Neuron (in vitro differentiated cells): Measurements from ENCODE around the gene PRR30.
"Not testable (repeated sequence)": the region's sequence is repeated elsewhere in the genome, so short reads cannot be mapped to it uniquely, and the experiment has no call there.

Experiments
- H2AFZ ChIP-seq: one replicate; pipeline ENCODE4 v1.6.1; 2013; ENCODE audit warnings: low read depth, mild to moderate bottlenecking, inconsistent platforms, low read length, moderate library complexity
- H3K27me3 ChIP-seq: one replicate; pipeline ENCODE4 v1.6.1; 2013; ENCODE audit warnings: low read length; ENCODE audit not compliant: insufficient read depth
- H3K36me3 ChIP-seq: one replicate; pipeline ENCODE4 v1.6.1; 2013; ENCODE audit warnings: low read length; ENCODE audit not compliant: insufficient read depth
- H3K4me1 ChIP-seq: one replicate; pipeline ENCODE4 v1.6.1; 2013; ENCODE audit warnings: low read length; ENCODE audit not compliant: insufficient read depth
- H3K4me3 ChIP-seq: 2 replicates; pipeline ENCODE4 v1.5.1; 2013; ENCODE audit warnings: mild to moderate bottlenecking, low read length, moderate library complexity
- H3K9me3 ChIP-seq: one replicate; pipeline ENCODE4 v1.6.1; 2013; ENCODE audit warnings: low read length

PRR30 gene

DNA sequence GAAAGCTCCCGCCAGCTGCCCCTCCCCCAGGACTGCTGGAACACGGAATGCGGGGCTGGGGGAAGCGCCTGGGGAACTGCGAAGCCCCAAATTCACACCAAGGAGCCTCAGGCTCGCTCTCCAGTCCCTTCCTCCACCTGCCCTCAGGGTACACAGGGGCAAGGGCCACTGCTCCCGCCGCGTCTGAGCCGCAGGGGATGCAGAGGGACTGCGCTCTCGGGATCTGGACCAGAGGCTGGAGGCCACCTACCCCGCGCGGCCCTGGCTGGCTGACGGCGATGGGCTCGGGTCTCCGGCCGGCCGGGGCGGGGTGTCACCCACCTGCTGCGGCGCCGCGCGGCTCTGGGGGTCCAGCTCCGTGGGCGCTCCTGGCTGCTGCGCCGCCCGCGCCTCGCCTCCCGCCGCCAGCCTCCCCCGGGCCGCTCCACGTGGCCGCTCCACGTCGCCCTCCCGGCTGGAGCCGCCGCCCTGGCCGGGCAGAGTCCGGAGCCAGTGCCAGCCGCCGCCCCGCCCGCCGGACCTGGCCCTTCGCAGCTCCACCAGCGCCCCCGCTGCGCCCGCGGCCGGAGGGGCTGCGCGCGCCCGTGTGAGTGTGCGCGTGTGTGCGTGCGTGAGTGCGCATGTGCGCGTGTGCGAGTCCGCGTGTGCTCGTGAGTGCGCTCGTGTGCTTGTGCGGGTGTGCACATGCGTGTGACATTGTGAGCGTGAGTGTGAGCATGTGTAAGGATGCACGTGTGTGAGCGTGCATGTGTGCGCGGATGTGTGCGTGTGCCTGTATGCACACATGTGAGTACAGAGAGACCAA lies 20.5 kb downstream of the PRR30 start, which contains the start of gene CGREF1:
Gene CGREF1 (minus strand): TSS at position 604 of the 805 bp plus-strand sequence. CDS start 14,762 bp downstream, outside the sequence.
- H3K4me3 ChIP-seq, result peak within 1 kb of the TSS; percentile 6
- H3K27me3 ChIP-seq, result peaks cover 65% of the 10 kb centered on the region

DNA sequence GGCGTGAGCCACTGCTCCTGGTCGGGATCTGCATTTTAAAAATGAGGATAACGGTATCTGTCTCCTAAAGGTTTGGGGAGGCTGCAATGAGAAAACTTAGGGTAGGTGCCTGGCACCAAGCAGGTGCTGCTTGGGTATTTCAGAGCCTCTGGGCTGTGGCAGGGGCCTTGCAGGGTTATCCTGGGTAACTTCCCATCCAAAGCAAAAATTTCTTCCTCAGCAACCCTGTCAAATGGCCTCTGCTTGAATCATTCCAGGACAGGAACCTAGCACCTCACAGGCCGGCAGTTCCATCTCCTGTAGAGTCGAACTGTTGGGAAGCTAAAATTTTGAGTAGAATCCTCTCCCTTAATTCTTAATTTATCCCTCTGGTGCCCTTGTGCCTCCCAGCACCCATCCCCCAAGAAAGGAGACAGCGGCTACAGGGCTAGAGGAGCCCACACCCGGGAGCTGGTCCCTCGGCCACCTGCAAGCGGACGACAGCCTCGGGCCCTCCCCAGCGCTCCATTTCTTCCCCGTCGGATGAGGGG lies 21.1 kb downstream of the PRR30 start:
- peaks cover 66% of the 10 kb centered on the region for H3K27me3 ChIP-seq
- peak overlapping the region; percentile 6 for H3K4me3 ChIP-seq

More for the DNA sequence above, 20.5 kb downstream of the PRR30 start, which contains the start of gene CGREF1:
- Histone ChIP-seq H3K9me3 (no peaks in the 10 kb centered on the region), H2AFZ (peak within 1 kb of the TSS; percentile 62), H3K4me1 (peaks cover 6% of the 10 kb centered on the region), H3K36me3 (no peaks in the 10 kb centered on the region)

DNA sequence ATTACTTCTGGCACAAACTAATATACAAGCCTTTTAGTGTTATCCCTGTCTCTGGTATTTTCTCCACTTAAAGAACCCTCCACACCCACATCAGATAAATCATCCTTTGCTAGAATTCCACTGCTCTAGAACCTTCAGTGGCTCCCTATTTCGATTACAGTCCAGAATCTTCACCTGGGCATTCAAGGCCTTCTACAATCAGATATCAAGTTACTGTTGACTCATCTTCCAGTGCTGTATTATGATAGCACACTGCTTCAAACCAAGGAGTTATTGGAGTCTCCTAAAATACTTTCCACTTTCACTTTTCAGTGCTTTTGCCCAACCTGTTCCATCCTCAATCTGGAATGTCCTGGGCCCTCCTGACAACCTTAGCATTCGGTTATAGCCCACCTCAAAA lies 23.7 kb downstream of the PRR30 start:
- Histone ChIP-seq H3K4me1 (peaks cover 6% of the 10 kb centered on the region), H3K9me3 (no peaks in the 10 kb centered on the region), H2AFZ (no peak overlapping the region), H3K36me3 (no peaks in the 10 kb centered on the region), H3K27me3 (peaks cover 44% of the 10 kb centered on the region), H3K4me3 (no peak overlapping the region)

More for the DNA sequence above, 21.1 kb downstream of the PRR30 start:
- Histone ChIP-seq H2AFZ (peak overlapping the region; percentile 62), H3K9me3 (no peaks in the 10 kb centered on the region), H3K4me1 (peaks cover 6% of the 10 kb centered on the region), H3K36me3 (no peaks in the 10 kb centered on the region)

DNA sequence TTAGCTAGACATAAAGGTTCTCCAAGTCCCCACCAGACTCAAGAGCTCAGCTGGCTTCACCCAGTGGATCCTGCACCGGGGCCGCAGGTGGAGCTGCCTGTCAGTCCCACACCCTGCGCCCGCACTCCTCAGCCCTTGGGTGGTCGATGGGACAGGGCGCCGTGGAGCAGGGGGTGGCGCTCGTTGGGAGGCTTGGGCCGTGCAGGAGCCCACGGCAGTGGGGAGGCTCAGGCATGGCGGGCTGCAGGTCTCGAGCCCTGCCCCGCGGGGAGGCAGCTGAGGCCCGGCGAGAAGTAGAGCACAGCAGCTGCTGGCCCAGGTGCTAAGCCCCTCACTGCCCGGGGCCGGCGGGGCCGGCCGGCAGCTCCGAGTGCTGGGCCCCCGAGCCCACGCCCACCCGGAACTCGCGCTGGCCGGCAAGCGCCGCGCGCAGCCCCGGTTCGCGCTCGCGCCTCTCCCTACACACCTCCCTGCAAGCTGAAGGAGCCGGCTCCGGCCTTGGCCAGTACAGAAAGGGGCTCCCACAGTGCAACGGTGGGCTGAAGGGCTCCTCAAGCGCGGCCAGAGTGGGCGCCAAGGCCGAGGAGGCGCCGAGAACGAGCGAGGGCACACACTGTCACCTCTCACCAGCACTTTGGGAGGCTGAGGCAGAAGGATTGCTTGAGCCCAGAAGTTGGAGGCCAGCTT lies 27.7 kb downstream of the PRR30 start:
- H3K4me1 ChIP-seq, H3K4me3 ChIP-seq, H3K36me3 ChIP-seq, H2AFZ ChIP-seq, H3K9me3 ChIP-seq: not testable (repeated sequence)
- peaks cover 19% of the 10 kb centered on the region for H3K27me3 ChIP-seq

DNA sequence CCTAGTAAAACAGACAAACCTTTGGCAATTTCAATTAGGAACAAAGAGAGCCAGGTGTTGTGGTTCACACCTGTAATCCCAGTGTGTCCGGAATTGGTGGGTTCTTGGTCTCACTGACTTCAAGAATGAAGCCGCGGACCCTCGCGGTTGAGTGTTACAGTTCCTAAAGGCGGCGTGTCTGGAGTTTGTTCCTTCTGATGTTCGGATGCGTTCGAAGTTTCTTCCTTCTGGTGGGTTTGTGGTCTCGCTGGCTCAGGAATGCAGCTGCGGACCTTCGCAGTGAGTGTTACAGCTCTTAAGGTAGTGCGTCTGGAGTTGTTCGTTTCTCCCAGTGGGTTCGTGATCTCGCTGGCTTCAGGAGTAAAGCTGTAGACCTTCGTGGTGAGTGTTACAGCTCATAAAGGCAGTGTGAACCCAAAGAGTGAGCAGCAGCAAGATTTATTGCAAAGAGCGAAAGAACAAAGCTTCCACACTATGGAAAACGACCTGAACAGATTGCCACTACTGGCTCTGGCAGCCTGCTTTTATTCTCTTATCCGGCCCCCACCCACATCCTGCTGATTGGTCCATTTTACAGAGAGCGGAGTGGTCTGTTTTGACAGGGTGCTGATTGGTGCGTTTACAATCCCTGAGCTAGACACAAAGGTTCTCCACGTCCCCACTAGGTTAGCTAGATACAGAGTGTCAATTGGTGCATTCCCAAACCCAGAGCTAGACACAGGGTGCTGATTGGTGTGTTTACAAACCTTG lies 28.4 kb downstream of the PRR30 start:
- not testable (repeated sequence) for H3K36me3 ChIP-seq, H3K9me3 ChIP-seq, H3K4me1 ChIP-seq, H2AFZ ChIP-seq, H3K4me3 ChIP-seq
- peaks cover 19% of the 10 kb centered on the region for H3K27me3 ChIP-seq

DNA sequence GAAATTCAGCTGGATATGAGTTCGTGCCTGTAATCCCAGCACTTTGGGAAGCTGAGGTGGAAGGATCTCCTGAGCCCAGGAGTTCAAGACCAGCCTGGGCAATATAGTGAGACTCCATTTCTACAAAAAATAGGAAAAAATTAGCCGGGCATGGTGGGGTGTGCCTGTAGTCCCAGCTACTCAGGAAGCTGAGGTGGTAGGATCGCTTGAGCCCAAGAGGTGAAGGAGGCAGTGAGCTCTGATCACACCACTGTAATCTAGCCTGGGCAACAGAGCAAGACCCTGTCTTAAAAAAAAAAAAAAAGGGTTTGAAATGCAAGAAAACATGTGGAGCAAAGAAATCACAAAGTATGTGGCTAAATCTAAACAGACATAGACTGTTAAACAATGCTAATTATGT lies 30.1 kb downstream of the PRR30 start:
- H2AFZ ChIP-seq, result no peak overlapping the region
- H3K27me3 ChIP-seq, result peaks cover 15% of the 10 kb centered on the region
- no peaks in the 10 kb centered on the region for H3K4me1 ChIP-seq
- no peaks in the 10 kb centered on the region for H3K36me3 ChIP-seq
- H3K4me3 ChIP-seq, result no peak overlapping the region
- H3K9me3 ChIP-seq, result no peaks in the 10 kb centered on the region

DNA sequence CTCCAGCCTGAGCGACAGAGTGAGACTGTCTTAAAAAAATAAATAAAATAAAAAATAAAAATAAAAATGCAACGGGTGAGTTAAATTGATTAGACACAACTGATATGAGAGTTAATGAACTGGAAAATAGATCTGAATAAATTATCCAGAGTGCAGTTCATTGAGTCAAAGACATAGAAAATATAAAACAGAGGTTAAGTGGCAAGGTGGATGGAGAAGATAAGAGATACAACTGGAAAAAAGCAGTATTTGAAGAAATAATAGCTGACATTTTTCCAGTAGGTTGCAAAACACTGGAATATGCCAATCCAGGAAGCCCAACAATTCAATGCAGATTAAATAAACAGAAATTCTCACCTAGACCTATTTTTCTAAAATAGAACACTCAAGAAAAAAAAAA lies 31.0 kb downstream of the PRR30 start:
- Histone ChIP-seq H3K4me1 (no peaks in the 10 kb centered on the region), H2AFZ (no peak overlapping the region), H3K36me3 (no peaks in the 10 kb centered on the region), H3K4me3 (no peak overlapping the region), H3K9me3 (no peaks in the 10 kb centered on the region), H3K27me3 (peaks cover 14% of the 10 kb centered on the region)

DNA sequence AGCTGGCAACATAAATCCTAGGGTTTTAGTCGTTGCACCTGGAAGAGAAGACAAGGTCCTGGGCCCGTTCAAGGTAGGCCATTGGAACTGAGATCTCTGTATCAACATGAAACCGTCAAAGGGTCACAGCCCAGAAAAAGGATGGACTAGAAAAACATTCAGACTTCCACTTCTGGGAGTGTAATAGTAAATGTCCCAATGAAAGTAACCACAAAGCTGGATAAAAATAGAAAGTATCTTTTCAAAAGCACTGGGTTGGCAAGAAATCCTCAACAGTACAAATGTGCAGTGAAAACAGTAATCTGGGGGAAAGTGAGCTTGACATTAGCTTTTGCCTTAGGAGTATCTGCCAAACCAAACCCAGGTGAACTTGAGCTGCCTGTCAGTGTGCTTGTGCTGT lies 33.2 kb downstream of the PRR30 start:
- no peaks in the 10 kb centered on the region for H3K36me3 ChIP-seq
- H3K27me3 ChIP-seq, result peaks cover 10% of the 10 kb centered on the region
- no peak overlapping the region for H3K4me3 ChIP-seq
- no peaks in the 10 kb centered on the region for H3K4me1 ChIP-seq
- H2AFZ ChIP-seq, result no peak overlapping the region
- no peaks in the 10 kb centered on the region for H3K9me3 ChIP-seq

DNA sequence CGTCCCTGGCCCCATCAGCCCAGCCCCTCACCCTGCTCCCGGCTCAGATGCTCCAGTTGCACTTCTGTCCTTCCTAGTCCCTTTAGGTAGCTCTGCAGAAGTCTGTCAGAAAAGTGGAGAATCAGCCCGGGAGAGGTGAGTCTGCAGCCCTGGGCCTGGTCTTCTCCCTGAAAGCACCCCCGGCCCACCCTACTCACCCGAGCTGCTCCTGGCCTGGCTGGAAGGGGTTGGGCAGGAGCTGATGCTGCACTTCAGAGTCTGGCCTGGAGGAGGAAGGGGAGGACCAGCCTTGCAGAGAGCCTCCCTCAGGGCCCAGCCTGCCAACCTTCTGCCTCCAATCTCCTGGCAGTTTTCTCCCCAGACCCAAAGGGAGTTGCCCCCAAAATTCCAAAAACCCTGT lies 36.9 kb downstream of the PRR30 start:
- no peak overlapping the region for H2AFZ ChIP-seq
- H3K9me3 ChIP-seq, result no peaks in the 10 kb centered on the region
- H3K36me3 ChIP-seq, result no peaks in the 10 kb centered on the region
- no peaks in the 10 kb centered on the region for H3K4me1 ChIP-seq
- H3K27me3 ChIP-seq, result peaks cover 10% of the 10 kb centered on the region
- H3K4me3 ChIP-seq, result no peak overlapping the region

DNA sequence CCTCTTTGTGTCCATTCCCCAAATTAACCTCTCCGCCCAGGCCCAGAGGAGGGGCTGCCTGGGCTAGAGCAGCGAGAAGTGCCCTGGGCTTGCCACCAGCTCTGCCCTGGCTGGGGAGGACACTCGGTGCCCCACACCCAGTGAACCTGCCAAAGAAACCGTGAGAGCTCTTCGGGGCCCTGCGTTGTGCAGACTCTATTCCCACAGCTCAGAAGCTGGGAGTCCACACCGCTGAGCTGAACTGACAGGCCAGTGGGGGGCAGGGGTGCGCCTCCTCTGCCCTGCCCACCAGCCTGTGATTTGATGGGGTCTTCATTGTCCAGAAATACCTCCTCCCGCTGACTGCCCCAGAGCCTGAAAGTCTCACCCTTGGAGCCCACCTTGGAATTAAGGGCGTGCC lies 39.2 kb downstream of the PRR30 start:
- no peaks in the 10 kb centered on the region for H3K4me1 ChIP-seq
- H3K4me3 ChIP-seq, result no peak overlapping the region
- H3K36me3 ChIP-seq, result no peaks in the 10 kb centered on the region
- no peak overlapping the region for H2AFZ ChIP-seq
- H3K9me3 ChIP-seq, result no peaks in the 10 kb centered on the region
- peaks cover 8% of the 10 kb centered on the region for H3K27me3 ChIP-seq

DNA sequence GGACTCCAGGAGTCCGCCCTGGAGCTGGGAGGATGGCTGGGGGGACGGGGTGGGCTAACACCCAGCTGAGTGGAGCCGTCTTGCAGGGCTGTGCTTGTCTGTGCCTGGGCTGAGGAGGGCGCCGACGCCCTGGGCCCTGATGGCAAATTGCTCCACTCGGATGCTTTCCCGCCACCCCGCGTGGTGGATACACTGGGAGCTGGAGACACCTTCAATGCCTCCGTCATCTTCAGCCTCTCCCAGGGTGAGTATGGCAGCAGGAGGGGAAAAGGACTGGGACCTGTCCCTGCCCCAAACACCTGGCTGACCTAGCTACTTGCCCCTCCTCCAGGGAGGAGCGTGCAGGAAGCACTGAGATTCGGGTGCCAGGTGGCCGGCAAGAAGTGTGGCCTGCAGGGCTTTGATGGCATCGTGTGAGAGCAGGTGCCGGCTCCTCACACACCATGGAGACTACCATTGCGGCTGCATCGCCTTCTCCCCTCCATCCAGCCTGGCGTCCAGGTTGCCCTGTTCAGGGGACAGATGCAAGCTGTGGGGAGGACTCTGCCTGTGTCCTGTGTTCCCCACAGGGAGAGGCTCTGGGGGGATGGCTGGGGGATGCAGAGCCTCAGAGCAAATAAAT lies 39.8 kb downstream of the PRR30 start:
- Histone ChIP-seq H3K27me3 (peaks cover 4% of the 10 kb centered on the region), H3K9me3 (no peaks in the 10 kb centered on the region), H3K36me3 (no peaks in the 10 kb centered on the region), H3K4me3 (no peak overlapping the region), H3K4me1 (no peaks in the 10 kb centered on the region), H2AFZ (no peak overlapping the region)

DNA sequence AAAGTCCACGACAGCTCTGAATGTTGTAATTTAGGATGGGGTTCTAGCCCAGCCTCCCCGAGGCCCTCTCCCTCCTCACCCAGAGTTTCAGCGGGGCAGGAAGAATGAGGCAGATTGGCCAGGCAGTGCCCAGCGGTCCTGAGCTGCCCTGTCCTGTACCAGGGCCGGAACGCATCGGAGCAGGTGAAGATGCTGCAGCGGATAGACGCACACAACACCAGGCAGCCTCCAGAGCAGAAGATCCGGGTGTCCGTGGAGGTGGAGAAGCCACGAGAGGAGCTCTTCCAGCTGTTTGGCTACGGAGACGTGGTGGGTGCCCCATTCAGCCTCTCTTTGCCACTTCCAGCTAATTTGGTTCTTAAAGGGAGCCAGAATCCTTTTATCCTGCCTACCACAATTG lies 41.9 kb downstream of the PRR30 start:
- H3K9me3 ChIP-seq, result no peaks in the 10 kb centered on the region
- H3K4me3 ChIP-seq, result no peak overlapping the region
- H3K4me1 ChIP-seq, result no peaks in the 10 kb centered on the region

More for the DNA sequence above, 41.9 kb downstream of the PRR30 start:
- Histone ChIP-seq H2AFZ (no peak overlapping the region), H3K36me3 (no peaks in the 10 kb centered on the region), H3K27me3 (no peaks in the 10 kb centered on the region)
